HCT116 (cell line): Measurements from ENCODE around the gene HSF4. TPM values are rescaled to one million over a fixed set of nuclear protein-coding genes. Genes with fewer than 3 reads are reported as not detected.

Experiments
- ATAC-seq: fragments of 200-7000 bp; cut with Tn5 transposase; 2 replicates; pipeline ENCODE4 v1.9.1; 2020; ENCODE audit warnings: mild to moderate bottlenecking, moderate library complexity
- BruUV-seq: library from RNA; stranded (reverse); fragments of 400-500 nt; replicated peaks from 2 replicates; lab custom pipeline; 2021; lab: Mats Ljungman, UMichigan
- CTCF ChIA-PET: fragments of 300-600 bp; sonication (Branson Sonifier 250); formaldehyde crosslinking; loops from one replicate; lab custom pipeline; 2021; ENCODE audit warnings: antibody characterized with exemption; lab: Charles Lee
- POLR2A ChIA-PET: fragments of 300-600, 350-600 bp; sonication (Branson Sonifier 250); formaldehyde crosslinking; loops from one replicate; lab custom pipeline; 2021; ENCODE audit warnings: antibody characterized with exemption; lab: Charles Lee
- RAD21 ChIA-PET, 2 experiments: fragments of 300-600 bp; sonication (Branson Sonifier 250); formaldehyde crosslinking; loops; one replicate each; lab custom pipeline; 2023; ENCODE audit warnings: low total read pairs in 2 of 2; ENCODE audit not compliant: uncharacterized antibody in 2 of 2, unreplicated experiment in 2 of 2, low non-redundant PET in 1 of 2; lab: Charles Lee
- DNase-seq: peaks from one replicate; pipeline ENCODE4 v3.0.0-alpha.2; 2010; ENCODE audit warnings: low read depth, low spot score
- H2AFZ ChIP-seq: fragments of 200-600 bp; shearing (Covaris generic), sonication (generic); 2 replicates; pipeline ENCODE4 v1.6.1; 2017; ENCODE audit warnings: low read depth, mixed run types, mixed read lengths, antibody characterized with exemption, low read length; ENCODE audit not compliant: poor library complexity, severe bottlenecking
- H3K27ac ChIP-seq: 2 replicates; pipeline ENCODE4 v1.5.1; 2012; ENCODE audit warnings: low read depth, low read length
- H3K27me3 ChIP-seq: fragments of 200-600 bp; sonication (generic); 2 replicates; pipeline ENCODE4 v1.6.1; 2016; ENCODE audit warnings: mixed run types, low read length, mixed read lengths; ENCODE audit not compliant: insufficient read depth
- H3K36me3 ChIP-seq, 2 experiments: fragments of 200-500 bp in 1 of 2; fragments of 200-600 bp in 1 of 2; sonication (Bioruptor generic) in 1 of 2; sonication (generic) in 1 of 2; 2 replicates each; pipeline versions ENCODE4 v1.5.1 to v1.6.1; 2014 to 2016; ENCODE audit warnings: low read length in 2 of 2, inconsistent platforms in 1 of 2, mixed read lengths in 1 of 2, mixed run types in 1 of 2; ENCODE audit not compliant: insufficient read depth in 2 of 2, control insufficient read depth in 1 of 2
- H3K4me1 ChIP-seq, 2 experiments: fragments of 200-600 bp in 1 of 2; sonication (generic) in 1 of 2; 2 replicates each; pipeline versions ENCODE4 v1.5.1 to v1.6.1; 2012 to 2017; ENCODE audit warnings: low read length in 2 of 2, inconsistent platforms in 1 of 2, mild to moderate bottlenecking in 1 of 2, mixed read lengths in 1 of 2, mixed run types in 1 of 2, moderate library complexity in 1 of 2; ENCODE audit not compliant: insufficient read depth in 2 of 2, control insufficient read depth in 1 of 2
- H3K4me2 ChIP-seq: fragments of 200-600 bp; sonication (generic); 2 replicates; pipeline ENCODE4 v1.6.1; 2017; ENCODE audit warnings: mixed run types, low read length, mixed read lengths
- H3K4me3 ChIP-seq, 2 experiments: fragments of 200-600 bp in 1 of 2; sonication (generic) in 1 of 2; replicated peaks in 1 of 2; 2 replicates each; pipeline ENCODE4 v1.5.1; 2011 to 2016; ENCODE audit warnings: low read length in 2 of 2, control low read depth in 1 of 2, low read depth in 1 of 2, mild to moderate bottlenecking in 1 of 2, mixed read lengths in 1 of 2, mixed run types in 1 of 2
- H3K79me2 ChIP-seq: fragments of 200-600 bp; sonication (generic); 2 replicates; pipeline ENCODE4 v1.6.1; 2017; ENCODE audit warnings: mild to moderate bottlenecking, mixed run types, low read length, moderate library complexity, mixed read lengths; ENCODE audit not compliant: insufficient read depth
- H3K9ac ChIP-seq: fragments of 200-600 bp; sonication (generic); 2 replicates; pipeline ENCODE4 v1.6.1; 2016; ENCODE audit warnings: low read length, mixed read lengths
- H3K9me2 ChIP-seq: fragments of 200-600 bp; sonication (generic), shearing (Covaris generic); 2 replicates; pipeline ENCODE4 v1.6.1; 2017; ENCODE audit warnings: mixed run types, mild to moderate bottlenecking, moderate library complexity; ENCODE audit not compliant: insufficient read depth
- H3K9me3 ChIP-seq, 2 experiments: fragments of 200-500 bp in 1 of 2; fragments of 200-600 bp in 1 of 2; sonication (Bioruptor generic) in 1 of 2; sonication (generic) in 1 of 2; 2 replicates each; pipeline ENCODE4 v1.6.1; 2014 to 2017; ENCODE audit warnings: low read length in 2 of 2, mixed read lengths in 2 of 2, inconsistent platforms in 1 of 2, low read depth in 1 of 2, mild to moderate bottlenecking in 1 of 2, mixed run types in 1 of 2, moderate library complexity in 1 of 2; ENCODE audit not compliant: control insufficient read depth in 1 of 2, insufficient read depth in 1 of 2
- H4K20me1 ChIP-seq: fragments of 200-600 bp; sonication (generic), shearing (Covaris generic); 2 replicates; pipeline ENCODE4 v1.6.1; 2017; ENCODE audit warnings: mixed run types, mild to moderate bottlenecking, moderate library complexity; ENCODE audit not compliant: insufficient read depth
- CBX3 ChIP-seq: IDR thresholded peaks from 2 replicates; pipeline ENCODE4 v1.6.1; 2012; ENCODE audit warnings: low read depth
- CEBPB ChIP-seq: IDR thresholded peaks from 2 replicates; pipeline ENCODE4 v1.6.1; 2012; ENCODE audit warnings: low read depth
- ELF1 ChIP-seq: IDR thresholded peaks from 2 replicates; pipeline ENCODE4 v1.6.1; 2012; ENCODE audit warnings: low read depth, borderline replicate concordance
- EZH2 ChIP-seq: fragments of 200-600 bp; sonication (generic); IDR thresholded peaks from 2 replicates; pipeline ENCODE4 v1.6.1; 2017; ENCODE audit warnings: antibody characterized with exemption, mixed run types
- EZH2phosphoT487 ChIP-seq: fragments of 200-600 bp; IDR thresholded peaks from 2 replicates; pipeline ENCODE4 v1.6.1; 2018; ENCODE audit warnings: antibody characterized with exemption, borderline replicate concordance
- FOSL1 ChIP-seq: IDR thresholded peaks from 2 replicates; pipeline ENCODE4 v1.6.1; 2012; ENCODE audit warnings: low read depth
- JUND ChIP-seq: IDR thresholded peaks from 2 replicates; pipeline ENCODE4 v1.6.1; 2012
- POLR2A ChIP-seq: IDR thresholded peaks from 2 replicates; pipeline ENCODE4 v1.7.0; 2011; ENCODE audit warnings: borderline replicate concordance; ENCODE audit not compliant: insufficient read depth, insufficient read length; ENCODE audit errors: extremely low read depth
- POLR2AphosphoS5 ChIP-seq: IDR thresholded peaks from 2 replicates; pipeline ENCODE4 v1.6.1; 2011; ENCODE audit warnings: mild to moderate bottlenecking, low read depth, low read length, moderate library complexity
- REST ChIP-seq: IDR thresholded peaks from 2 replicates; pipeline ENCODE4 v1.6.1; 2012; ENCODE audit warnings: low read depth
- SIN3A ChIP-seq: IDR thresholded peaks from 2 replicates; pipeline ENCODE4 v1.6.1; 2012; ENCODE audit warnings: low read depth
- SRF ChIP-seq: IDR thresholded peaks from 2 replicates; pipeline ENCODE4 v1.6.1; 2012; ENCODE audit warnings: low read depth
- TCF7L2 ChIP-seq: IDR thresholded peaks from 2 replicates; pipeline ENCODE4 v1.7.0; 2011; ENCODE audit warnings: borderline replicate concordance, inconsistent platforms; ENCODE audit not compliant: insufficient read depth, insufficient read length; ENCODE audit errors: extremely low read depth
- ZFX ChIP-seq: fragments of 450-650 bp; IDR thresholded peaks from 2 replicates; pipeline ENCODE4 v1.6.1; 2017
- ZNF274 ChIP-seq: fragments of 200-500 bp; sonication (Bioruptor generic); IDR thresholded peaks from 2 replicates; pipeline ENCODE4 v1.6.1; 2014; ENCODE audit warnings: mild to moderate bottlenecking, low read depth, low read length, inconsistent platforms
- intact Hi-C: fragments of 100-400 bp; cut with micrococcal nuclease; formaldehyde crosslinking; loops from 2 replicates; pipeline ENCODE4 v1.10.0; 2022
- total RNA-seq: library from RNA; stranded (reverse); gene quantifications from one replicate; pipeline ENCODE4 v1.2.1, GENCODE V29; 2021; ENCODE audit not compliant: unreplicated experiment

The HSF4 gene
- total RNA-seq, 1 experiment from 2014 or later, result 46.6 TPM

DNA sequence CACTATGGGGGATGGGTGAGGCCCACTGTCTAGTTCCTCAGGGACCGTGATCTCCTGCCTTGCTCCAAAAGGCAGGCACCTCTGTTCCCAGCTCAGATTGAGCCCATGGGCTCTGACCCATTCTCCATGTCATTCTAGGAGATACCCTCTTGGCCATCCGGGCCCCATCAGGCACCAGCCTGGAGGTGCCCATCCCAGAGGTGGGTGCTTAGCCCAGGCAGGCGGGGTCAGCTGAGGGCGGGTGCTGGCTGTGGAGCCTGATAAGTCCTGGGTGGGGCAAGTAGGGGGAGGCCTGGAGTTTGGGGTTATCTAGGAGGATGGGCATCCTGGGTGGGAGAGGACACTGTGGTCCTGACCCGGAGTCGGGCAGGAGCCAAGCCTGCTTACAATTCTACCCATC, 29.7 kb downstream of the HSF4 start:
- POLR2A ChIA-PET, result no interaction called here

DNA sequence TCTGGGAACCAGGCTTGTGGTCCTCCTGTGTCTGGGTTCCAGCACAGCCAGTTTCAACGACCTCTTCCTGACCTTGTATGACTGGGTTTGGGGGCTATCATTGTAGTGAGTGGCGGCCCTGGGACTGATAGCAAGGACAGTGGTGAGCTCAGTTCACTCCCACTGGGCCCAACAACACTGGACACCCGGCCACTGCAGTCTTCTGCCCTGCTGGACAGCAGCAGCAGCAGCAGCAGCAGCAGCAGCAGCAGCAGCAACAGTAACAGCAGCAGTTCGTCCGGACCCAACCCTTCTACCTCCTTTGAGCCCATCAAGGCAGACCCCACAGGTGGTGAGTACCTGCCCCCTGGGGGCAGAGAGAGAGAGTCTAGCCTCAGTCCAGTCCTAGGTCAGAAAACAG, 31.1 kb downstream of the HSF4 start:
- ChIA-PET CTCF (no interaction called here), RAD21 (no interaction called here), POLR2A (interaction anchor here (0.8 kb wide), 1 partner anchor 235 kb away, joined by 3 read pairs; the partner anchor contains the start of gene CES3)
- DNase-seq, result no peak
- peak overlapping the region; percentile 21; the same call in 1 of the 2 replicates for H3K27ac ChIP-seq
- ATAC-seq, result no peak
- H4K20me1 ChIP-seq, result no peaks in the 10 kb centered on the region; the same call in 1 of the 2 replicates
- TF ChIP-seq TCF7L2, result no peak
- TF ChIP-seq EZH2, result no peak
- no peak for TF ChIP-seq CEBPB
- no peak for TF ChIP-seq REST
- TF ChIP-seq SIN3A, result no peak
- TF ChIP-seq ZFX, result no peak
- TF ChIP-seq CBX3, result no peak
- TF ChIP-seq SRF, result no peak
- TF ChIP-seq JUND, result no peak
- TF ChIP-seq POLR2AphosphoS5, result no peak
- H3K9me2 ChIP-seq, result no peaks in the 10 kb centered on the region
- no peaks in the 10 kb centered on the region for H3K9me3 ChIP-seq
- H3K27me3 ChIP-seq, result no peaks in the 10 kb centered on the region
- H3K4me1 ChIP-seq, result peaks cover 26 to 52% of the 10 kb centered on the region in 2 experiments
- intact Hi-C loops, result no loop called here
- peaks cover 60% of the 10 kb centered on the region for H3K79me2 ChIP-seq
- no TSS peak for BruUV-seq
- H3K36me3 ChIP-seq, result peaks cover 24 to 40% of the 10 kb centered on the region in 2 experiments; a peak in 3 of 4 replicates
- H3K4me3 ChIP-seq, result no peak overlapping the region
- no peak overlapping the region for H3K4me2 ChIP-seq
- H2AFZ ChIP-seq, result no peak overlapping the region
- no peak overlapping the region for H3K9ac ChIP-seq

More for the DNA sequence above, 29.7 kb downstream of the HSF4 start:
- ChIA-PET RAD21 (no interaction called here), CTCF (no interaction called here)
- no peak for ATAC-seq
- Histone ChIP-seq H3K9me3 (no peaks in the 10 kb centered on the region), H3K4me1 (peaks cover 22 to 39% of the 10 kb centered on the region in 2 experiments), H3K4me3 (no peak overlapping the region), H3K79me2 (peaks cover 53% of the 10 kb centered on the region), H3K4me2 (peak overlapping the region; percentile 95), H3K9ac (no peak overlapping the region), H4K20me1 (no peaks in the 10 kb centered on the region; the same call in 1 of the 2 replicates), H2AFZ (no peak overlapping the region), H3K27me3 (no peaks in the 10 kb centered on the region), H3K9me2 (no peaks in the 10 kb centered on the region), H3K36me3 (peaks cover 24 to 40% of the 10 kb centered on the region in 2 experiments; a peak in 3 of 4 replicates), H3K27ac (peak overlapping the region; percentile 21; the same call in 1 of the 2 replicates)
- no peak for DNase-seq
- no TSS peak for BruUV-seq
- intact Hi-C loops, result no loop called here
- TF ChIP-seq SRF (no peak), TCF7L2 (no peak), JUND (no peak), EZH2phosphoT487 (no peak), CBX3 (no peak), POLR2A (no peak), FOSL1 (no peak), POLR2AphosphoS5 (no peak), ZFX (no peak), ELF1 (no peak), EZH2 (no peak), ZNF274 (no peak)
